ENCODE data around the gene ZNF273.

DNA sequence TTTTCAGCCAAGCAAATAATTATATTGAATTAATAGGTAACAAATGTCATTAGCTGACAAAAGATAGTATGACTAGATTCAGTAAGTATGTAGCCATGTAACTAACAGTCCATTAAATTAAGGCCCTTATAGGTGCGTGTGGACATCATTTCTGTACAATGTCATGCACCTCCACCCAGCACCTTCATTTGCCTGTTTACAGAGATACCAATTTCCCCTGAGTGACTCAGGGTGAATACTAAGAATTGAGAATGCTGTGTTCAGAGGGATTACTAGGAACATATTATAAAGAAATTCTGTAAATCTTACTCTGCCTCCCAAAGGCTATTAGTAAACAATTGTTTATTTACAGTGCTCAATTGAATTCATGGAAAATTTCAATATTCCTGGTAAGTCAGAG lies 48.1 kb upstream of the ZNF273 start:
- TF ChIP-seq, protein P1, sequence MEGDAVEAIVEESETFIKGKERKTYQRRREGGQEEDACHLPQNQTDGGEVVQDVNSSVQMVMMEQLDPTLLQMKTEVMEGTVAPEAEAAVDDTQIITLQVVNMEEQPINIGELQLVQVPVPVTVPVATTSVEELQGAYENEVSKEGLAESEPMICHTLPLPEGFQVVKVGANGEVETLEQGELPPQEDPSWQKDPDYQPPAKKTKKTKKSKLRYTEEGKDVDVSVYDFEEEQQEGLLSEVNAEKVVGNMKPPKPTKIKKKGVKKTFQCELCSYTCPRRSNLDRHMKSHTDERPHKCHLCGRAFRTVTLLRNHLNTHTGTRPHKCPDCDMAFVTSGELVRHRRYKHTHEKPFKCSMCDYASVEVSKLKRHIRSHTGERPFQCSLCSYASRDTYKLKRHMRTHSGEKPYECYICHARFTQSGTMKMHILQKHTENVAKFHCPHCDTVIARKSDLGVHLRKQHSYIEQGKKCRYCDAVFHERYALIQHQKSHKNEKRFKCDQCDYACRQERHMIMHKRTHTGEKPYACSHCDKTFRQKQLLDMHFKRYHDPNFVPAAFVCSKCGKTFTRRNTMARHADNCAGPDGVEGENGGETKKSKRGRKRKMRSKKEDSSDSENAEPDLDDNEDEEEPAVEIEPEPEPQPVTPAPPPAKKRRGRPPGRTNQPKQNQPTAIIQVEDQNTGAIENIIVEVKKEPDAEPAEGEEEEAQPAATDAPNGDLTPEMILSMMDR (IDR thresholded peaks at IDR 0.05), result no peak
- TF ChIP-seq NRF1 (IDR thresholded peaks at IDR 0.05; ENCODE audit: low read depth, low read length) (no peak), POLR2AphosphoS5 (IDR thresholded peaks at IDR 0.05; ENCODE audit: low read depth, low read length) (no peak), FOSL2 (IDR thresholded peaks at IDR 0.05; ENCODE audit: borderline replicate concordance, low read depth) (no peak), EP300 (IDR thresholded peaks at IDR 0.05; ENCODE audit: borderline replicate concordance in 1 of 2, low read depth in 1 of 2, low read length in 1 of 2) (no peak), EZH2phosphoT487 (IDR thresholded peaks at IDR 0.05; ENCODE audit: borderline replicate concordance, low read depth) (no peak), GABPA (IDR thresholded peaks at IDR 0.05; ENCODE audit: low read depth) (no peak)
- TF ChIP-seq, protein P2, sequence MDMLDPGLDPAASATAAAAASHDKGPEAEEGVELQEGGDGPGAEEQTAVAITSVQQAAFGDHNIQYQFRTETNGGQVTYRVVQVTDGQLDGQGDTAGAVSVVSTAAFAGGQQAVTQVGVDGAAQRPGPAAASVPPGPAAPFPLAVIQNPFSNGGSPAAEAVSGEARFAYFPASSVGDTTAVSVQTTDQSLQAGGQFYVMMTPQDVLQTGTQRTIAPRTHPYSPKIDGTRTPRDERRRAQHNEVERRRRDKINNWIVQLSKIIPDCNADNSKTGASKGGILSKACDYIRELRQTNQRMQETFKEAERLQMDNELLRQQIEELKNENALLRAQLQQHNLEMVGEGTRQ (IDR thresholded peaks at IDR 0.05; ENCODE audit: borderline replicate concordance, low read depth, low read length), result no peak

All from SK-N-SH (cell line).